ENCODE data around the gene SPOP. TPM values are rescaled to one million over a fixed set of nuclear protein-coding genes. Genes with fewer than 3 reads are reported as not detected.
A peak's percentile ranks its signal among the peaks of the same experiment; 100 is the strongest.

SPOP gene
- total and polyA plus RNA-seq, 9 of the 15 experiments (the other 6 are each of a cell fraction or from before 2014, with no cell fraction given): 34.2 to 65.9 (median 39.7) TPM

DNA sequence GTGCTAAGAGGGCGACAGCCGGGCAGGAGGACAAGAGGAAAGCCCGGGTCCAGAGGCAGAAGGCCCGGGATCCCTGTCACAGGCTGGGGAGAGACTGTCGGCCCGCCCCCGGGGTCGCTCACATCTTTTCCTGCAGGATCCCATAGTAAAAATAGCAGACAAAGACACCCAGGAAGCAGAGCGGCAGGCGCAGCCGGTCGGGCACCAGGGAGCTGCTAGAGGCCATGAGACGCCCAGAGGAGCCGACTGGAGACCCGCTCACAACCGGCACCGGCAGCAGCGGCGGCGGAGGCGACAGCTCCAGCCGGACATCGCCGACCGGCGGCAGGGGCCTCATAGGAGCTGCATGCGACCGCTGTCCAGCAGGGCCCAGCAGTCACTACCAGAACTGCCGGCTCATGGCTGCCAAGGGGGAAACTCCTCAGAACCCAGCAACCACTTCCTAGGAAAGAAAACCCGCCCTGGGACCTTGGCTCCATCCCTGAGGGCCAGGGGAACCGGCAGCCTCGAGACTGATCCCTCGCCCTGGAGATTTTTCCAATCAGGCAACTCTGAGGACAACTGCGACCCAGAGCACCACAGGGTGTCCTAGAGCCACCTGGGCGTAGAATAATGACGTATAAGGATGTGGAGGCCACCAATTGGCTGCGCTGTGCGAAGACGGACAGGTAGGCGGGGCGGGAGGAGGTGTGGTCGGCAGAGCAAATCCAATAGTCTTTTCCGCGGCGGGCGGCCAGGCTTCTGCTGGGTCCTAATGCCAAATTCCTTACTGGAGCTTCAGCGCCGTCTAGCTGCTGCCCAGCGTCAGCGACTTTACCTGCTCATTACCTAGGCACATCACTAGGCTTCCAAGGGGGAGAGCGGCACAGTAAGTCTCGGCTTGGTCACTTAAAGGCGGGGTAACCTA, 30.0 kb upstream of the SPOP start, which contains the start of gene SLC35B1 (continued):
- TF ChIP-seq MEF2A (IDR thresholded peaks at IDR 0.05; ENCODE audit: control insufficient read depth, low read depth, low read length) (no peak), PCBP2 (IDR thresholded peaks at IDR 0.05; ENCODE audit: low read depth, low read length, poor library complexity, severe bottlenecking) (no peak), MTA1 (IDR thresholded peaks at IDR 0.05; ENCODE audit: borderline replicate concordance) (peak; percentile 99), KDM2B (CRISPR knock-in tag; IDR thresholded peaks at IDR 0.05) (no peak), CTBP1 (IDR thresholded peaks at IDR 0.05; ENCODE audit: borderline replicate concordance) (peak; percentile 88), HMG20A (CRISPR knock-in tag; conservative IDR thresholded peaks at IDR 0.05) (no peak), SRSF9 (IDR thresholded peaks at IDR 0.05; ENCODE audit: borderline replicate concordance, low read depth, low read length) (no peak), ILK (tag; IDR thresholded peaks at IDR 0.05; ENCODE audit: borderline replicate concordance, low read depth) (no peak), RBM22 (IDR thresholded peaks at IDR 0.05; ENCODE audit: low read depth, low read length, poor library complexity, severe bottlenecking) (peak; percentile 98), FOXJ2 (tag; IDR thresholded peaks at IDR 0.05) (no peak), FOXO4 (CRISPR knock-in tag; IDR thresholded peaks at IDR 0.05) (no peak), ZNF133 (CRISPR knock-in tag; IDR thresholded peaks at IDR 0.05) (no peak), ZNF717 (CRISPR knock-in tag; IDR thresholded peaks at IDR 0.05) (no peak), ZNF644 (tag; IDR thresholded peaks at IDR 0.05; ENCODE audit: low read depth) (peak; percentile 66; the same call in 1 of the 2 replicates), GABPB1 (CRISPR knock-in tag; IDR thresholded peaks at IDR 0.05) (peak; percentile 78; the same call in 1 of the 2 replicates), CXXC5 (CRISPR knock-in tag; IDR thresholded peaks at IDR 0.05) (peak; percentile 75), CEBPB (tag; IDR thresholded peaks at IDR 0.05) (no peak), GTF2B (IDR thresholded peaks at IDR 0.05; ENCODE audit: extremely low read depth, insufficient read length) (no peak), KHSRP (IDR thresholded peaks at IDR 0.05) (peak; percentile 84), NR2F6 (CRISPR knock-in tag; IDR thresholded peaks at IDR 0.05) (no peak)
- TF ChIP-seq, protein P1, sequence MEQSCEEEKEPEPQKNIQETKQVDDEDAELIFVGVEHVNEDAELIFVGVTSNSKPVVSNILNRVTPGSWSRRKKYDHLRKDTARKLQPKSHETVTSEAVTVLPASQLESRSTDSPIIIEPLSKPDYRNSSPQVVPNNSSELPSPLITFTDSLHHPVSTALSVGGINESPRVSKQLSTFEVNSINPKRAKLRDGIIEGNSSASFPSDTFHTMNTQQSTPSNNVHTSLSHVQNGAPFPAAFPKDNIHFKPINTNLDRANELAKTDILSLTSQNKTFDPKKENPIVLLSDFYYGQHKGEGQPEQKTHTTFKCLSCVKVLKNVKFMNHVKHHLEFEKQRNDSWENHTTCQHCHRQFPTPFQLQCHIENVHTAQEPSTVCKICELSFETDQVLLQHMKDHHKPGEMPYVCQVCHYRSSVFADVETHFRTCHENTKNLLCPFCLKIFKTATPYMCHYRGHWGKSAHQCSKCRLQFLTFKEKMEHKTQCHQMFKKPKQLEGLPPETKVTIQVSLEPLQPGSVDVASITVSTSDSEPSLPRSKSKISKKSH (CRISPR knock-in tag; IDR thresholded peaks at IDR 0.05): no peak
- TF ChIP-seq, protein P2, sequence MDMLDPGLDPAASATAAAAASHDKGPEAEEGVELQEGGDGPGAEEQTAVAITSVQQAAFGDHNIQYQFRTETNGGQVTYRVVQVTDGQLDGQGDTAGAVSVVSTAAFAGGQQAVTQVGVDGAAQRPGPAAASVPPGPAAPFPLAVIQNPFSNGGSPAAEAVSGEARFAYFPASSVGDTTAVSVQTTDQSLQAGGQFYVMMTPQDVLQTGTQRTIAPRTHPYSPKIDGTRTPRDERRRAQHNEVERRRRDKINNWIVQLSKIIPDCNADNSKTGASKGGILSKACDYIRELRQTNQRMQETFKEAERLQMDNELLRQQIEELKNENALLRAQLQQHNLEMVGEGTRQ (CRISPR knock-in tag; IDR thresholded peaks at IDR 0.05): no peak
